GM12878 (cell line): Measurements from ENCODE around the gene RPEL1. TPM values are rescaled to one million over a fixed set of nuclear protein-coding genes. Genes with fewer than 3 reads are reported as not detected.

Source experiments
- ATAC-seq: fragments of 200-7000 bp; cut with Tn5 transposase; 3 replicates; pipeline ENCODE4 v1.9.1; 2020; ENCODE audit warnings: mild to moderate bottlenecking, moderate library complexity
- BruUV-seq: library from RNA; stranded (reverse); fragments of 400-500 nt; replicated peaks from 2 replicates; lab custom pipeline; 2021; lab: Mats Ljungman, UMichigan
- CTCF ChIA-PET: fragments of 300-600 bp; sonication (Branson Sonifier 250); formaldehyde crosslinking; extraction: SDS; loops from one replicate; lab custom pipeline; 2021; ENCODE audit warnings: inconsistent platforms; lab: Yijun Ruan, JAX
- POLR2A ChIA-PET: fragments of 350-600 bp; formaldehyde crosslinking; extraction: SDS; loops from one replicate; lab custom pipeline; 2021; ENCODE audit warnings: inconsistent platforms; lab: Charles Lee
- RAD21 ChIA-PET: fragments of 300-600 bp; sonication (Branson Sonifier 250); formaldehyde crosslinking; loops from one replicate; lab custom pipeline; 2023; ENCODE audit warnings: antibody characterized with exemption; ENCODE audit not compliant: unreplicated experiment; lab: Charles Lee
- SMC1A ChIA-PET: fragments of 300-600 bp; sonication (Branson Sonifier 250); formaldehyde crosslinking; loops from one replicate; lab custom pipeline; 2023; ENCODE audit not compliant: unreplicated experiment, uncharacterized antibody; lab: Charles Lee
- DNase-seq: peaks from one replicate; pipeline ENCODE4 v3.0.0-alpha.2; 2011; ENCODE audit warnings: low read depth, low spot score
- FAIRE-seq: peaks from 3 replicates; lab custom pipeline; 2011; peaks lifted over from hg19 to GRCh38; lab: Jason Lieb, UNC
- H2AFZ ChIP-seq: 2 replicates; pipeline ENCODE4 v1.6.0; 2011; ENCODE audit warnings: low read depth, low read length, control low read depth; ENCODE audit not compliant: control insufficient read depth
- H3K27ac ChIP-seq: 2 replicates; pipeline ENCODE4 v1.5.1; 2011; ENCODE audit warnings: control low read depth; ENCODE audit not compliant: control insufficient read depth, insufficient read depth
- H3K27me3 ChIP-seq, 2 experiments: replicated peaks in 1 of 2; 2 replicates each; pipeline versions ENCODE4 v1.6.0 to v1.6.1; 2011; ENCODE audit warnings: low read length in 1 of 2; ENCODE audit not compliant: control insufficient read depth in 2 of 2, insufficient read depth in 2 of 2
- H3K36me3 ChIP-seq, 2 experiments: 2 replicates each; pipeline ENCODE4 v1.5.1; 2011; ENCODE audit warnings: low read length in 1 of 2; ENCODE audit not compliant: control insufficient read depth in 2 of 2, insufficient read depth in 2 of 2
- H3K4me1 ChIP-seq: 2 replicates; pipeline ENCODE4 v1.6.1; 2011; ENCODE audit warnings: mild to moderate bottlenecking, low read length, moderate library complexity, mixed read lengths; ENCODE audit not compliant: control insufficient read depth, insufficient read depth
- H3K4me2 ChIP-seq: 2 replicates; pipeline ENCODE4 v1.6.0; 2011; ENCODE audit warnings: control low read depth; ENCODE audit not compliant: control insufficient read depth, insufficient read depth
- H3K4me3 ChIP-seq: fragments of 200-600 bp; sonication (generic); 2 replicates; pipeline ENCODE4 v1.5.1; 2016
- H3K79me2 ChIP-seq: 2 replicates; pipeline ENCODE4 v1.6.0; 2011; ENCODE audit warnings: low read length; ENCODE audit not compliant: control insufficient read depth, insufficient read depth
- H3K9ac ChIP-seq: 2 replicates; pipeline ENCODE4 v1.8.0; 2011; ENCODE audit warnings: low read length, control low read depth, mixed read lengths; ENCODE audit not compliant: control insufficient read depth, insufficient read depth
- H3K9me3 ChIP-seq: replicated peaks from 3 replicates; pipeline ENCODE4 v1.5.1; 2011; ENCODE audit warnings: mild to moderate bottlenecking, low read length; ENCODE audit not compliant: control insufficient read depth, insufficient read depth
- H4K20me1 ChIP-seq: 2 replicates; pipeline ENCODE4 v1.6.0; 2011; ENCODE audit not compliant: control insufficient read depth, insufficient read depth
- CBX5 ChIP-seq: sonication (generic); IDR thresholded peaks from 2 replicates; pipeline ENCODE4 v1.6.1; 2016; ENCODE audit warnings: low read depth, moderate library complexity, mild to moderate bottlenecking, inconsistent platforms
- CTCF ChIP-seq, 3 experiments: IDR thresholded peaks in 2 of 3; conservative IDR thresholded peaks in 1 of 3; 2 replicates each; pipeline ENCODE4 v1.5.1; 2011; ENCODE audit warnings: low read depth in 3 of 3, low read length in 3 of 3, mild to moderate bottlenecking in 3 of 3, control low read depth in 2 of 3, moderate library complexity in 2 of 3, inconsistent platforms in 1 of 3, mixed read lengths in 1 of 3; ENCODE audit not compliant: control insufficient read depth in 2 of 3, insufficient read depth in 1 of 3; ENCODE audit errors: extremely low read depth in 1 of 3
- E2F4 ChIP-seq: IDR thresholded peaks from 2 replicates; pipeline ENCODE4 v1.6.1; 2012; ENCODE audit warnings: low read depth, low read length, improper control_type of control experiment
- ETV6 ChIP-seq, 2 experiments: fragments of 450-650 bp in 1 of 2; IDR thresholded peaks in 1 of 2; conservative IDR thresholded peaks in 1 of 2; 2 replicates each; pipeline ENCODE4 v1.6.1; 2014; ENCODE audit warnings: antibody characterized with exemption in 1 of 2, borderline replicate concordance in 1 of 2, low read depth in 1 of 2, mild to moderate bottlenecking in 1 of 2, moderate library complexity in 1 of 2
- LARP7 ChIP-seq: fragments of 450-650 bp; IDR thresholded peaks from 2 replicates; pipeline ENCODE4 v1.6.1; 2017; ENCODE audit warnings: mild to moderate bottlenecking
- MTA3 ChIP-seq: IDR thresholded peaks from 2 replicates; pipeline ENCODE4 v1.6.1; 2012; ENCODE audit warnings: low read length, inconsistent platforms, borderline replicate concordance
- NFYA ChIP-seq: IDR thresholded peaks from 2 replicates; pipeline ENCODE4 v1.6.1; 2011; ENCODE audit warnings: low read depth, mild to moderate bottlenecking, low read length, improper control_type of control experiment, borderline replicate concordance
- PAX5 ChIP-seq: IDR thresholded peaks from 2 replicates; pipeline ENCODE4 v1.6.1; 2011; ENCODE audit warnings: low read depth, low read length, borderline replicate concordance
- POU2F2 ChIP-seq: IDR thresholded peaks from 3 replicates; pipeline ENCODE4 v1.6.1; 2011; ENCODE audit warnings: low read depth, mild to moderate bottlenecking, low read length, borderline replicate concordance
- RCOR1 ChIP-seq: conservative IDR thresholded peaks from 2 replicates; pipeline ENCODE4 v1.6.1; 2012; ENCODE audit warnings: low read depth, low read length, improper control_type of control experiment
- SIX5 ChIP-seq: IDR thresholded peaks from 2 replicates; pipeline ENCODE4 v1.6.1; 2011; ENCODE audit warnings: mild to moderate bottlenecking, low read depth, low read length, moderate library complexity; ENCODE audit not compliant: severe bottlenecking
- SUZ12 ChIP-seq: fragments of 200-600 bp; sonication (generic); IDR thresholded peaks from one replicate; pipeline ENCODE4 v1.6.1; 2018; ENCODE audit warnings: antibody characterized with exemption, mild to moderate bottlenecking; ENCODE audit not compliant: unreplicated experiment
- TCF7 ChIP-seq: IDR thresholded peaks from 2 replicates; pipeline ENCODE4 v1.6.1; 2014; ENCODE audit warnings: antibody characterized with exemption, borderline replicate concordance
- WGBS: methylation state at CpG from one replicate; pipeline ENCODE4 v1.1.6; 2016; ENCODE audit warnings: low lambda C conversion rate; ENCODE audit not compliant: insufficient replicate concordance, insufficient coverage; ENCODE audit errors: missing lambda C conversion rate; 5-methylcytosine and 5-hydroxymethylcytosine counted together
- in situ Hi-C: fragments of 300-500 bp; cut with MboI; formaldehyde crosslinking; loops from 9 replicates; pipeline ENCODE4 v1.14.3; 2018; ENCODE audit warnings: mixed read lengths
- intact Hi-C: fragments of 100-400 bp; cut with micrococcal nuclease; formaldehyde crosslinking; loops from one replicate; pipeline ENCODE4 v1.14.2; 2022; ENCODE audit not compliant: unreplicated experiment
- polyA plus RNA-seq, 11 experiments: library from polyadenylated mRNA; depleted of rRNA in 4 of 11; unstranded in 6 of 11; stranded (reverse) in 5 of 11; fragments of >200 nt; fragmentation: Nextera tagmentation in 4 of 11; fragmentation: Illumina TruSeq in 1 of 11; extraction: Ambion mirVana in 4 of 11; extraction: Trizol in 1 of 11; gene quantifications; 1 replicate in 1 of 11; 2 replicates in 10 of 11; pipeline versions ENCODE4 v1.2.1 to v1.2.3, GENCODE V29; 2011 to 2016; ENCODE audit warnings: inconsistent platforms in 2 of 11, missing spikeins in 2 of 11, low read depth in 1 of 11
- total RNA-seq, 4 experiments: library from RNA; depleted of rRNA in 3 of 4; stranded (reverse); fragments of >200 nt in 3 of 4; fragmentation: Illumina TruSeq in 1 of 4; extraction: Trizol in 1 of 4; gene quantifications; 2 replicates each; pipeline versions ENCODE4 v1.2.1 to v1.2.3, GENCODE V29; 2013 to 2021

The RPEL1 gene
- total and polyA plus RNA-seq, 10 of the 15 experiments (the other 5 are each of a cell fraction or from before 2014, with no cell fraction given) = 0.04 to 0.08 (median 0.06) TPM; not detected in 6

GRCh38 chr10:103246324-103246723 lies 637 bp downstream of the RPEL1 start:
- ATAC-seq = no peak
- H3K36me3 ChIP-seq = no peaks in the 10 kb centered on the region
- peaks cover 5% of the 10 kb centered on the region for H3K4me1 ChIP-seq
- H3K4me3 ChIP-seq = no peak overlapping the region
- H3K9ac ChIP-seq = no peak overlapping the region
- no peak overlapping the region for H3K27ac ChIP-seq
- no peaks in the 10 kb centered on the region for H3K27me3 ChIP-seq
- in situ Hi-C loops = loop anchor here (10.0 kb wide), 1 partner anchor 172 kb away; no protein-coding TSS in a partner anchor
- FAIRE-seq = no peak
- no peak overlapping the region for H2AFZ ChIP-seq
- ChIA-PET SMC1A (interaction anchor here (1.0 to 1.4 kb wide), 5 partner anchors 159 to 333 kb away, joined by 3 to 8 read pairs (median 3); partner anchors contain the start of gene CNNM2), RAD21 (interaction anchor here (1.1 kb wide), 1 partner anchor 15 kb away, joined by 4 read pairs; no protein-coding TSS in a partner anchor), POLR2A (no interaction called here), CTCF (interaction anchor here (1.0 to 4.3 kb wide), 3 partner anchors 136 to 329 kb away, joined by 4 to 26 read pairs (median 12); partner anchors contain the start of gene CNNM2)
- H3K9me3 ChIP-seq = no peaks in the 10 kb centered on the region
- DNase-seq = no peak
- intact Hi-C loops = no loop called here
- no TSS peak for BruUV-seq
- H4K20me1 ChIP-seq = no peaks in the 10 kb centered on the region
- TF ChIP-seq PAX5 (no peak), CTCF (IDR thresholded peaks at IDR 0.05 in 2 of 3, conservative IDR thresholded peaks at IDR 0.05 in 1 of 3; ENCODE audit: control insufficient read depth in 2 of 3, extremely low read depth in 1 of 3, insufficient read depth in 1 of 3, low read depth in 3 of 3, low read length in 3 of 3) (no peak), POU2F2 (no peak), MTA3 (no peak), CBX5 (no peak), E2F4 (no peak), ETV6 (conservative IDR thresholded peaks at IDR 0.05 in 1 of 2, IDR thresholded peaks at IDR 0.05 in 1 of 2; ENCODE audit: borderline replicate concordance in 1 of 2, low read depth in 1 of 2) (no peak), SUZ12 (no peak), TCF7 (no peak), NFYA (no peak), LARP7 (no peak), SIX5 (no peak), RCOR1 (no peak)
- WGBS = 16% methylated on average over 4 of the region's 4 CpGs
- no peaks in the 10 kb centered on the region for H3K79me2 ChIP-seq
- no peak overlapping the region for H3K4me2 ChIP-seq
